Fibroblast of lung (primary cell): Measurements from ENCODE around the gene HSPB9. TPM values are rescaled to one million over a fixed set of nuclear protein-coding genes. Genes with fewer than 3 reads are reported as not detected.

Source experiments
- DNase-seq, 2 donors: peaks; one replicate each; pipeline versions ENCODE4 v3.0.0 to v3.0.0-alpha.2; 2010; ENCODE audit warnings: low read depth in 2 of 2
- H2AFZ ChIP-seq: 2 replicates; pipeline ENCODE4 v1.5.1; 2012; ENCODE audit warnings: low read length, control low read depth, inconsistent platforms
- H3K27ac ChIP-seq: 2 replicates; pipeline ENCODE4 v1.5.1; 2011; ENCODE audit warnings: low read length, control low read depth; ENCODE audit not compliant: insufficient read depth
- H3K27me3 ChIP-seq: 2 replicates; pipeline ENCODE4 v1.5.1; 2011; ENCODE audit warnings: mild to moderate bottlenecking, low read length; ENCODE audit not compliant: control insufficient read depth, insufficient read depth
- H3K36me3 ChIP-seq: 2 replicates; pipeline ENCODE4 v1.5.1; 2011; ENCODE audit warnings: low read length; ENCODE audit not compliant: control insufficient read depth, insufficient read depth
- H3K4me1 ChIP-seq: 2 replicates; pipeline ENCODE4 v1.5.1; 2011; ENCODE audit warnings: low read length; ENCODE audit not compliant: control insufficient read depth, insufficient read depth; ENCODE audit errors: extremely low read depth
- H3K4me2 ChIP-seq: 2 replicates; pipeline ENCODE4 v1.5.1; 2011; ENCODE audit warnings: low read length, control low read depth; ENCODE audit not compliant: insufficient read depth; ENCODE audit errors: extremely low read depth
- H3K4me3 ChIP-seq, 4 experiments: fragments of 200-600 bp in 1 of 4; sonication (generic) in 1 of 4; replicated peaks in 1 of 4; 2 replicates each; pipeline ENCODE4 v1.5.1; 2011 to 2016; ENCODE audit warnings: low read length in 4 of 4, low read depth in 3 of 4, mild to moderate bottlenecking in 3 of 4, control low read depth in 2 of 4, inconsistent platforms in 1 of 4, mixed read lengths in 1 of 4; ENCODE audit not compliant: insufficient read depth in 1 of 4; ENCODE audit errors: control extremely low read depth in 1 of 4
- H3K79me2 ChIP-seq: 2 replicates; pipeline ENCODE4 v1.5.1; 2012; ENCODE audit warnings: mild to moderate bottlenecking, low read length, inconsistent platforms; ENCODE audit not compliant: control insufficient read depth, insufficient read depth
- H3K9ac ChIP-seq: 2 replicates; pipeline ENCODE4 v1.5.1; 2011; ENCODE audit warnings: mild to moderate bottlenecking, low read length, control low read depth; ENCODE audit not compliant: insufficient read depth
- H3K9me3 ChIP-seq: 2 replicates; pipeline ENCODE4 v1.5.1; 2012; ENCODE audit warnings: low read depth, low read length; ENCODE audit not compliant: control insufficient read depth, insufficient read depth
- H4K20me1 ChIP-seq: 2 replicates; pipeline ENCODE4 v1.5.1; 2011; ENCODE audit warnings: low read length; ENCODE audit not compliant: control insufficient read depth, insufficient read depth; ENCODE audit errors: extremely low read depth
- CTCF ChIP-seq, 2 donors: IDR thresholded peaks in 1 of 2; conservative IDR thresholded peaks in 1 of 2; 1 replicate in 1 of 2; 2 replicates in 1 of 2; pipeline ENCODE4 v1.5.1; 2011 to 2012; ENCODE audit warnings: low read length in 2 of 2, control low read depth in 1 of 2, inconsistent platforms in 1 of 2, low read depth in 1 of 2, mild to moderate bottlenecking in 1 of 2
- EZH2 ChIP-seq: IDR thresholded peaks from 2 replicates; pipeline ENCODE4 v1.5.1; 2012; ENCODE audit warnings: low read length, control low read depth, mild to moderate bottlenecking; ENCODE audit errors: missing control alignments
- polyA plus RNA-seq, 2 donors: library from polyadenylated mRNA; depleted of rRNA in 1 of 2; stranded (reverse) in 1 of 2; unstranded in 1 of 2; fragments of >200 nt; gene quantifications; 2 replicates each; pipeline ENCODE4 v1.2.1, GENCODE V29; 2011 to 2012; ENCODE audit warnings: missing spikeins in 1 of 2
- total RNA-seq: library from RNA; depleted of rRNA; stranded (reverse); fragments of >200 nt; gene quantifications from 2 replicates; pipeline ENCODE4 v1.2.1, GENCODE V29; 2014

The HSPB9 gene
- total and polyA plus RNA-seq, 2 donors (not counting 1 experiment from before 2014, with no cell fraction given): not detected

GRCh38 chr17:42077755-42078154, 44.8 kb upstream of the HSPB9 start:
- Histone ChIP-seq H3K9me3 (no peaks in the 10 kb centered on the region), H4K20me1 (no peaks in the 10 kb centered on the region), H3K4me2 (no peak overlapping the region), H3K27ac (no peak overlapping the region), H3K27me3 (peaks cover 24% of the 10 kb centered on the region), H3K36me3 (no peaks in the 10 kb centered on the region), H3K9ac (no peak overlapping the region), H3K4me3 (no peak overlapping the region), H3K4me1 (no peaks in the 10 kb centered on the region), H3K79me2 (no peaks in the 10 kb centered on the region), H2AFZ (no peak overlapping the region)
- TF ChIP-seq CTCF (conservative IDR thresholded peaks at IDR 0.05 in 1 of 2, IDR thresholded peaks at IDR 0.05 in 1 of 2; ENCODE audit: low read depth in 1 of 2, low read length in 2 of 2) (no peak), EZH2 (no peak)
- no peak for DNase-seq

- H3K27me3 ChIP-seq: peaks cover 20% of the 10 kb centered on the region
- no peaks in the 10 kb centered on the region for H3K4me1 ChIP-seq
- no peak overlapping the region for H3K9ac ChIP-seq
- H3K36me3 ChIP-seq: no peaks in the 10 kb centered on the region
- no peaks in the 10 kb centered on the region for H4K20me1 ChIP-seq
- no peaks in the 10 kb centered on the region for H3K9me3 ChIP-seq
- no peak for DNase-seq
- H3K79me2 ChIP-seq: no peaks in the 10 kb centered on the region
- no peak overlapping the region for H3K27ac ChIP-seq
- no peak overlapping the region for H3K4me3 ChIP-seq
- H2AFZ ChIP-seq: no peak overlapping the region
- TF ChIP-seq EZH2 (no peak), CTCF (conservative IDR thresholded peaks at IDR 0.05 in 1 of 2, IDR thresholded peaks at IDR 0.05 in 1 of 2; ENCODE audit: low read depth in 1 of 2, low read length in 2 of 2) (no peak)
- H3K4me2 ChIP-seq: no peak overlapping the region
Observed at GRCh38 chr17:42078396-42079043, 44.1 kb upstream of the HSPB9 start.

- Histone ChIP-seq H2AFZ (no peak overlapping the region), H3K4me3 (no peak overlapping the region), H3K4me1 (no peaks in the 10 kb centered on the region), H3K9ac (no peak overlapping the region), H4K20me1 (no peaks in the 10 kb centered on the region), H3K9me3 (no peaks in the 10 kb centered on the region), H3K27ac (no peak overlapping the region), H3K4me2 (no peak overlapping the region), H3K79me2 (no peaks in the 10 kb centered on the region), H3K27me3 (peaks cover 17% of the 10 kb centered on the region), H3K36me3 (no peaks in the 10 kb centered on the region)
- no peak for TF ChIP-seq EZH2
- TF ChIP-seq CTCF (conservative IDR thresholded peaks at IDR 0.05 in 1 of 2, IDR thresholded peaks at IDR 0.05 in 1 of 2; ENCODE audit: low read depth in 1 of 2, low read length in 2 of 2): no peak
- no peak for DNase-seq
Observed at GRCh38 chr17:42079541-42079940, 43.1 kb upstream of the HSPB9 start.
